Myocyte (in vitro differentiated cells): ENCODE results near the gene SHROOM3. TPM values are rescaled to one million over a fixed set of nuclear protein-coding genes. Genes with fewer than 3 reads are reported as not detected.

Experiments used
- DNase-seq: peaks from one replicate; pipeline ENCODE4 v3.0.0-alpha.2; 2012; ENCODE audit warnings: low read depth
- total RNA-seq: library from RNA; depleted of rRNA; stranded (reverse); fragments of >200 nt; gene quantifications from 2 replicates; pipeline ENCODE4 v1.2.3, GENCODE V29; 2014

SHROOM3 gene
- total RNA-seq, 1 donor from 2014 or later, result 3.5 TPM

GRCh38 chr4:76655566-76656479, 220.8 kb downstream of the SHROOM3 start:
- no peak for DNase-seq

- no peak for DNase-seq
These were observed 222.4 kb downstream of the SHROOM3 start for GRCh38 chr4:76657443-76657842.

- DNase-seq, result peak; percentile 26
These were observed 223.4 kb downstream of the SHROOM3 start for GRCh38 chr4:76658231-76659102.

GRCh38 chr4:76659103-76659490, 224.1 kb downstream of the SHROOM3 start:
- no peak for DNase-seq

- DNase-seq, result no peak
These were observed 228.8 kb downstream of the SHROOM3 start for GRCh38 chr4:76663824-76664223.

GRCh38 chr4:76665153-76665552, 230.1 kb downstream of the SHROOM3 start:
- DNase-seq, result peak; percentile 51

GRCh38 chr4:76665721-76666120, 230.7 kb downstream of the SHROOM3 start:
- DNase-seq, result no peak

GRCh38 chr4:76666944-76667532, 232.0 kb downstream of the SHROOM3 start:
- no peak for DNase-seq

GRCh38 chr4:76670631-76671030, 235.6 kb downstream of the SHROOM3 start:
- DNase-seq, result no peak

GRCh38 chr4:76673362-76673761, 238.3 kb downstream of the SHROOM3 start:
- DNase-seq, result no peak

GRCh38 chr4:76674983-76675382, 240.0 kb downstream of the SHROOM3 start:
- no peak for DNase-seq

- no peak for DNase-seq
These were observed 242.7 kb downstream of the SHROOM3 start for GRCh38 chr4:76677571-76678326.

GRCh38 chr4:76679691-76680090, 244.7 kb downstream of the SHROOM3 start:
- DNase-seq, result no peak

GRCh38 chr4:76680952-76681351, 245.9 kb downstream of the SHROOM3 start:
- DNase-seq, result no peak

- no peak for DNase-seq
These were observed 247.0 kb downstream of the SHROOM3 start for GRCh38 chr4:76681996-76682395.

GRCh38 chr4:76683144-76683543, 248.1 kb downstream of the SHROOM3 start:
- no peak for DNase-seq

GRCh38 chr4:76687746-76688448, 252.9 kb downstream of the SHROOM3 start:
- no peak for DNase-seq

- no peak for DNase-seq
These were observed 253.7 kb downstream of the SHROOM3 start for GRCh38 chr4:76688619-76689144.

GRCh38 chr4:76689145-76689817, 254.3 kb downstream of the SHROOM3 start:
- peak; percentile 67 for DNase-seq
